Hepatocyte (in vitro differentiated cells): Measurements from ENCODE around the gene HAUS6. TPM values are rescaled to one million over a fixed set of nuclear protein-coding genes. Genes with fewer than 3 reads are reported as not detected.

ENCODE experiments used
- DNase-seq: peaks from one replicate; pipeline ENCODE4 v3.0.0-alpha.2; 2016; ENCODE audit warnings: low spot score
- H2AFZ ChIP-seq: fragments of 200-600 bp; sonication (generic); 2 replicates; pipeline ENCODE4 v1.6.0; 2016; ENCODE audit warnings: antibody characterized with exemption, mild to moderate bottlenecking
- H3K27ac ChIP-seq: fragments of 200-600 bp; sonication (generic); 2 replicates; pipeline ENCODE4 v1.5.1; 2016; ENCODE audit warnings: mild to moderate bottlenecking
- H3K27me3 ChIP-seq: fragments of 200-600 bp; sonication (generic); 2 replicates; pipeline ENCODE4 v1.6.1; 2016
- H3K36me3 ChIP-seq: fragments of 200-600 bp; sonication (generic); replicated peaks from 2 replicates; pipeline ENCODE4 v1.5.1; 2016; ENCODE audit warnings: low read depth; ENCODE audit not compliant: insufficient read depth
- H3K4me1 ChIP-seq: fragments of 200-600 bp; sonication (generic); 2 replicates; pipeline ENCODE4 v1.5.1; 2016; ENCODE audit warnings: mild to moderate bottlenecking, moderate library complexity; ENCODE audit not compliant: insufficient read depth
- H3K4me2 ChIP-seq: fragments of 200-600 bp; sonication (generic); 2 replicates; pipeline ENCODE4 v1.6.0; 2016
- H3K4me3 ChIP-seq: fragments of 200-600 bp; sonication (generic); 2 replicates; pipeline ENCODE4 v1.5.1; 2016; ENCODE audit warnings: mild to moderate bottlenecking
- H3K79me2 ChIP-seq: fragments of 200-600 bp; sonication (generic); 2 replicates; pipeline ENCODE4 v1.6.0; 2017; ENCODE audit warnings: mild to moderate bottlenecking
- H3K9me2 ChIP-seq: fragments of 200-600 bp; sonication (generic); replicated peaks from 2 replicates; pipeline ENCODE4 v1.6.0; 2017; ENCODE audit warnings: mild to moderate bottlenecking; ENCODE audit not compliant: insufficient read depth
- H3K9me3 ChIP-seq: fragments of 200-600 bp; sonication (generic); 2 replicates; pipeline ENCODE4 v1.5.1; 2016; ENCODE audit warnings: low read depth, mild to moderate bottlenecking
- H4K20me1 ChIP-seq: fragments of 200-600 bp; sonication (generic); 2 replicates; pipeline ENCODE4 v1.6.0; 2016; ENCODE audit warnings: mild to moderate bottlenecking; ENCODE audit not compliant: insufficient read depth, poor library complexity, severe bottlenecking
- CTCF ChIP-seq: fragments of 200-600 bp; sonication (generic); IDR thresholded peaks from 2 replicates; pipeline ENCODE4 v1.5.1; 2016; ENCODE audit warnings: antibody characterized with exemption, mild to moderate bottlenecking; ENCODE audit not compliant: poor library complexity
- EZH2 ChIP-seq: fragments of 200-600 bp; sonication (generic); IDR thresholded peaks from 2 replicates; pipeline ENCODE4 v1.6.1; 2016; ENCODE audit warnings: antibody characterized with exemption, mild to moderate bottlenecking, borderline replicate concordance
- EZH2phosphoT487 ChIP-seq: fragments of 200-600 bp; sonication (generic); IDR thresholded peaks from one replicate; pipeline ENCODE4 v1.6.1; 2018; ENCODE audit warnings: antibody characterized with exemption, mild to moderate bottlenecking, low read depth, moderate library complexity; ENCODE audit not compliant: unreplicated experiment, severe bottlenecking
- WGBS: methylation state at CpG from one replicate; pipeline ENCODE4 v1.1.6; 2016; ENCODE audit warnings: low lambda C conversion rate; ENCODE audit errors: missing lambda C conversion rate; 5-methylcytosine and 5-hydroxymethylcytosine counted together
- polyA plus RNA-seq: library from polyadenylated mRNA; unstranded; fragments of >200 nt; fragmentation: Nextera tagmentation; extraction: Ambion mirVana; gene quantifications from 2 replicates; pipeline ENCODE4 v1.2.1, GENCODE V29; 2016
- total RNA-seq: library from RNA; depleted of rRNA; stranded (reverse); fragments of >200 nt; gene quantifications from 2 replicates; pipeline ENCODE4 v1.2.3, GENCODE V29; 2014

HAUS6 gene
- total and polyA plus RNA-seq, 2 experiments from 2014 or later: 2.2 to 10.7 TPM

DNA sequence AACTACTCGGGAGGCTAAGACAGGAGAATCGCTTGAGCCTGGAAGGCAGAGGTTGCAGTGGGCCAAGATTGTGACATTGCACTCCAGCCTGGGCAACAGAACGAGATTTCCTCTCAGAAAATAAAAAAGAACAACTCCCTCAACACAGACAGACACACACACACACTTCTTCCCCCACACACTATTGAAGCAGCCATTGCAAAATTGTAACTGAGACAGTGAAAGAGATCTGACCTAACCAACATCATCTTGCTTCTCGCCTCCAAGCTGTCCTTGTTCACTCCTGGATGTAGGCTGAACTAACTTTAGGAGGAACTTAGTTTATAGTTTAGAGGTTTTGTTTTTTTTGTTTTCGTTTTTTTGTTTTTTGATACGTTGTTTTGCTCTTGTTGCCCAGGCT, 37.6 kb upstream of the HAUS6 start:
- Histone ChIP-seq H3K9me2 (no peaks in the 10 kb centered on the region), H3K9me3 (no peaks in the 10 kb centered on the region), H2AFZ (no peak overlapping the region), H3K27ac (no peak overlapping the region), H3K4me2 (no peak overlapping the region), H3K4me1 (no peaks in the 10 kb centered on the region), H4K20me1 (no peaks in the 10 kb centered on the region), H3K79me2 (no peaks in the 10 kb centered on the region), H3K36me3 (no peaks in the 10 kb centered on the region), H3K27me3 (no peaks in the 10 kb centered on the region), H3K4me3 (no peak overlapping the region)
- no peak for DNase-seq
- 88% methylated on average over 6 of the region's 6 CpGs for WGBS
- TF ChIP-seq CTCF: no peak
- TF ChIP-seq EZH2: no peak
- no peak for TF ChIP-seq EZH2phosphoT487

GRCh38 chr9:19138084-19138483, 35.4 kb upstream of the HAUS6 start:
- Histone ChIP-seq H3K9me2 (no peaks in the 10 kb centered on the region), H3K4me1 (no peaks in the 10 kb centered on the region), H4K20me1 (no peaks in the 10 kb centered on the region), H3K4me2 (no peak overlapping the region), H3K79me2 (no peaks in the 10 kb centered on the region), H3K4me3 (no peak overlapping the region), H3K27me3 (no peaks in the 10 kb centered on the region), H3K36me3 (no peaks in the 10 kb centered on the region), H2AFZ (no peak overlapping the region), H3K9me3 (no peaks in the 10 kb centered on the region), H3K27ac (no peak overlapping the region)
- TF ChIP-seq EZH2 (no peak), EZH2phosphoT487 (no peak), CTCF (no peak)
- 94% methylated on average over 1 of the region's 1 CpG for WGBS
- DNase-seq: no peak

DNA sequence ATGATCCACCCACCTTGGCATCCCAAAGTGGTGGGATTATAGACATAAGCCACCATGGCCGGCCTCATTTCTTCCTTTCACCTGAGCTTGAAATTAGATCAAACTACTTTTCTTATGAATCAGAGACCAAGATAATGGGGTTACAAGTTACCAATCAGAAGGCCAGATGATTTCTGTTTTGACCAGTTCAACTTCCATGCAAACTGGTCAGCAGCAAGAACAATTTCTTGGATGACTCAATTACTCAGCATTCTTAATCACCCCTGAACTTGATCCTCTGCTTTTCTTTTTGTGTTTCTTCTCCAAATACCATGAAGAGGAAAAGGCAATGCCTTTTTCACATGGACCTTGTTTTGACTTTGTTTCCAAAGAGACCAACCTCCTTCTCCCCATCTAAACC, 34.6 kb upstream of the HAUS6 start:
- Histone ChIP-seq H3K27ac (no peak overlapping the region), H3K36me3 (no peaks in the 10 kb centered on the region), H3K9me3 (no peaks in the 10 kb centered on the region), H3K4me3 (no peak overlapping the region), H3K79me2 (no peaks in the 10 kb centered on the region), H3K27me3 (no peaks in the 10 kb centered on the region), H3K4me1 (no peaks in the 10 kb centered on the region), H3K4me2 (no peak overlapping the region), H3K9me2 (no peaks in the 10 kb centered on the region), H2AFZ (no peak overlapping the region), H4K20me1 (no peaks in the 10 kb centered on the region)
- DNase-seq: no peak
- WGBS: 100% methylated on average over 1 of the region's 1 CpG
- no peak for TF ChIP-seq CTCF
- TF ChIP-seq EZH2phosphoT487: no peak
- TF ChIP-seq EZH2: no peak

- WGBS: 77% methylated on average over 3 of the region's 3 CpGs
- DNase-seq: no peak
Measured at GRCh38 chr9:19136129-19136528, 33.4 kb upstream of the HAUS6 start.

More at GRCh38 chr9:19136129-19136528, 33.4 kb upstream of the HAUS6 start:
- Histone ChIP-seq H4K20me1 (no peaks in the 10 kb centered on the region), H3K27ac (no peak overlapping the region), H3K4me2 (no peak overlapping the region), H3K9me2 (no peaks in the 10 kb centered on the region), H3K36me3 (no peaks in the 10 kb centered on the region), H3K4me3 (no peak overlapping the region), H3K4me1 (no peaks in the 10 kb centered on the region), H2AFZ (no peak overlapping the region), H3K79me2 (no peaks in the 10 kb centered on the region), H3K27me3 (no peaks in the 10 kb centered on the region), H3K9me3 (no peaks in the 10 kb centered on the region)
- TF ChIP-seq EZH2 (no peak), EZH2phosphoT487 (no peak), CTCF (no peak)
